MCF 10A (cell line): ENCODE data around the gene NXPH4. TPM values are rescaled to one million over a fixed set of nuclear protein-coding genes. Genes with fewer than 3 reads are reported as not detected.
A peak's percentile ranks its signal among the peaks of the same experiment; 100 is the strongest.

Experiments used
- BruUV-seq: library from RNA; stranded (reverse); fragments of 400-500 nt; replicated peaks from 2 replicates; lab custom pipeline; 2021; lab: Mats Ljungman, UMichigan
- CTCF ChIA-PET: fragments of 300-600 bp; sonication (Branson Sonifier 250); formaldehyde crosslinking; extraction: SDS; loops from one replicate; lab custom pipeline; 2021; ENCODE audit warnings: antibody characterized with exemption, inconsistent platforms; lab: Yijun Ruan, JAX
- POLR2A ChIA-PET: fragments of 300-600, 350-650 bp; sonication (Branson Sonifier 250); formaldehyde crosslinking; extraction: SDS; loops from one replicate; lab custom pipeline; 2020; ENCODE audit warnings: antibody characterized with exemption, inconsistent platforms; lab: Yijun Ruan, JAX
- DNase-seq: peaks from one replicate; pipeline ENCODE4 v3.0.0-alpha.2; 2018; ENCODE audit not compliant: unreplicated experiment
- H3K27ac Mint-ChIP-seq: one replicate; pipeline ENCODE4 v1.8.0; 2022; ENCODE audit warnings: mild to moderate bottlenecking, low read depth, mixed read lengths; ENCODE audit not compliant: unreplicated experiment
- H3K27me3 Mint-ChIP-seq: one replicate; pipeline ENCODE4 v1.8.0; 2022; ENCODE audit warnings: mixed read lengths; ENCODE audit not compliant: insufficient read depth, unreplicated experiment
- H3K36me3 Mint-ChIP-seq: one replicate; pipeline ENCODE4 v1.8.0; 2022; ENCODE audit warnings: mild to moderate bottlenecking, moderate library complexity, mixed read lengths; ENCODE audit not compliant: insufficient read depth, unreplicated experiment
- H3K4me1 Mint-ChIP-seq: one replicate; pipeline ENCODE4 v1.8.0; 2022; ENCODE audit warnings: mixed read lengths; ENCODE audit not compliant: insufficient read depth, unreplicated experiment
- H3K4me3 Mint-ChIP-seq: one replicate; pipeline ENCODE4 v1.8.0; 2022; ENCODE audit warnings: mild to moderate bottlenecking, moderate library complexity, mixed read lengths; ENCODE audit not compliant: unreplicated experiment
- H3K9me3 Mint-ChIP-seq: one replicate; pipeline ENCODE4 v1.8.0; 2022; ENCODE audit warnings: mixed read lengths; ENCODE audit not compliant: unreplicated experiment
- CTCF ChIP-seq: fragments of 200-600 bp; IDR thresholded peaks from one replicate; pipeline ENCODE4 v1.8.0; 2022; ENCODE audit warnings: antibody characterized with exemption, mild to moderate bottlenecking; ENCODE audit not compliant: unreplicated experiment
- intact Hi-C: fragments of 100-400 bp; cut with micrococcal nuclease; formaldehyde crosslinking; loops from 2 replicates; pipeline ENCODE4 v1.14.1; 2022
- total RNA-seq: library from RNA; stranded (reverse); gene quantifications from 2 replicates; pipeline ENCODE4 v1.2.3, GENCODE V29; 2022

Gene NXPH4
- total RNA-seq, 1 experiment from 2014 or later = 2.2 TPM

GRCh38 chr12:57244312-57244696, 27.7 kb downstream of the NXPH4 start:
- peaks cover 40% of the 10 kb centered on the region for H3K4me1 Mint-ChIP-seq
- intact Hi-C loops = no loop called here
- H3K27ac Mint-ChIP-seq = no peak overlapping the region
- H3K4me3 Mint-ChIP-seq = peak overlapping the region; percentile 67
- POLR2A ChIA-PET = interaction anchor here (1.3 to 2.5 kb wide), 2 partner anchors 15 to 21 kb away, joined by 4 to 17 read pairs; partner anchors contain the start of gene SHMT2
- H3K9me3 Mint-ChIP-seq = no peaks in the 10 kb centered on the region
- CTCF ChIA-PET = interaction anchor here (0.5 to 9.8 kb wide), 20 partner anchors 8 to 525 kb away, joined by 3 to 188 read pairs (median 4); partner anchors contain the start of genes INHBE, NEMP1, NXPH4 and SHMT2
- no TSS peak for BruUV-seq
- H3K36me3 Mint-ChIP-seq = no peaks in the 10 kb centered on the region
- TF ChIP-seq CTCF = no peak
- no peaks in the 10 kb centered on the region for H3K27me3 Mint-ChIP-seq
- DNase-seq = no peak

- Mint-ChIP-seq H3K4me3 (no peak overlapping the region), H3K27me3 (no peaks in the 10 kb centered on the region), H3K9me3 (no peaks in the 10 kb centered on the region), H3K4me1 (peaks cover 21% of the 10 kb centered on the region), H3K27ac (no peak overlapping the region), H3K36me3 (no peaks in the 10 kb centered on the region)
- intact Hi-C loops = no loop called here
- TF ChIP-seq CTCF = no peak
- POLR2A ChIA-PET = no interaction called here
- no peak for DNase-seq
- CTCF ChIA-PET = interaction anchor here (0.8 to 1.4 kb wide), 4 partner anchors 16 to 207 kb away, joined by 3 to 4 read pairs (median 3); partner anchors contain the start of gene INHBE
- BruUV-seq = no TSS peak
Observed at GRCh38 chr12:57247041-57247440, 30.4 kb downstream of the NXPH4 start.

- H3K4me3 Mint-ChIP-seq = no peak overlapping the region
- H3K27me3 Mint-ChIP-seq = no peaks in the 10 kb centered on the region
- H3K36me3 Mint-ChIP-seq = peaks cover 2% of the 10 kb centered on the region
- no peak overlapping the region for H3K27ac Mint-ChIP-seq
- no peaks in the 10 kb centered on the region for H3K9me3 Mint-ChIP-seq
- POLR2A ChIA-PET = no interaction called here
- intact Hi-C loops = no loop called here
- TF ChIP-seq CTCF = no peak
- CTCF ChIA-PET = interaction anchor here (0.9 to 2.4 kb wide), 8 partner anchors 9 to 209 kb away, joined by 3 to 12 read pairs (median 4); partner anchors contain the start of gene INHBE
- H3K4me1 Mint-ChIP-seq = peaks cover 8% of the 10 kb centered on the region
- no peak for DNase-seq
- BruUV-seq = no TSS peak
Observed at GRCh38 chr12:57248934-57249742, 32.5 kb downstream of the NXPH4 start.

- ChIA-PET POLR2A (no interaction called here), CTCF (interaction anchor here (0.6 to 2.4 kb wide), 8 partner anchors 13 to 333 kb away, joined by 3 to 12 read pairs (median 4); partner anchors contain the start of gene INHBE)
- DNase-seq = no peak
- no TSS peak for BruUV-seq
- Mint-ChIP-seq H3K36me3 (peaks cover 6% of the 10 kb centered on the region), H3K4me1 (no peaks in the 10 kb centered on the region), H3K27me3 (no peaks in the 10 kb centered on the region), H3K9me3 (no peaks in the 10 kb centered on the region), H3K4me3 (no peak overlapping the region), H3K27ac (no peak overlapping the region)
- no peak for TF ChIP-seq CTCF
- intact Hi-C loops = no loop called here
Observed at GRCh38 chr12:57250541-57250940, 33.9 kb downstream of the NXPH4 start.
